Fibroblast of lung (primary cell): Measurements from ENCODE around the gene CAMK1G.

ENCODE experiments used
- CTCF ChIP-seq, 2 donors: IDR thresholded peaks in 1 of 2; conservative IDR thresholded peaks in 1 of 2; 1 replicate in 1 of 2; 2 replicates in 1 of 2; pipeline ENCODE4 v1.5.1; 2011 to 2012; ENCODE audit warnings: low read length in 2 of 2, control low read depth in 1 of 2, inconsistent platforms in 1 of 2, low read depth in 1 of 2, mild to moderate bottlenecking in 1 of 2
- EZH2 ChIP-seq: IDR thresholded peaks from 2 replicates; pipeline ENCODE4 v1.5.1; 2012; ENCODE audit warnings: low read length, control low read depth, mild to moderate bottlenecking; ENCODE audit errors: missing control alignments

GRCh38 chr1:209651138-209651587 lies 67.6 kb downstream of the CAMK1G start:
- TF ChIP-seq CTCF (conservative IDR thresholded peaks at IDR 0.05 in 1 of 2, IDR thresholded peaks at IDR 0.05 in 1 of 2; ENCODE audit: low read depth in 1 of 2, low read length in 2 of 2) (no peak), EZH2 (no peak)
